HTR-8/SVneo (cell line): ENCODE data around the gene EPHB2.

Experiments
- DNase-seq: peaks from one replicate; pipeline ENCODE4 v3.0.0; 2011; ENCODE audit warnings: low spot score, mixed read lengths; ENCODE audit not compliant: insufficient read length
- FAIRE-seq: peaks from 2 replicates; lab custom pipeline; 2011; peaks lifted over from hg19 to GRCh38; lab: Jason Lieb, UNC

The EPHB2 gene

DNA sequence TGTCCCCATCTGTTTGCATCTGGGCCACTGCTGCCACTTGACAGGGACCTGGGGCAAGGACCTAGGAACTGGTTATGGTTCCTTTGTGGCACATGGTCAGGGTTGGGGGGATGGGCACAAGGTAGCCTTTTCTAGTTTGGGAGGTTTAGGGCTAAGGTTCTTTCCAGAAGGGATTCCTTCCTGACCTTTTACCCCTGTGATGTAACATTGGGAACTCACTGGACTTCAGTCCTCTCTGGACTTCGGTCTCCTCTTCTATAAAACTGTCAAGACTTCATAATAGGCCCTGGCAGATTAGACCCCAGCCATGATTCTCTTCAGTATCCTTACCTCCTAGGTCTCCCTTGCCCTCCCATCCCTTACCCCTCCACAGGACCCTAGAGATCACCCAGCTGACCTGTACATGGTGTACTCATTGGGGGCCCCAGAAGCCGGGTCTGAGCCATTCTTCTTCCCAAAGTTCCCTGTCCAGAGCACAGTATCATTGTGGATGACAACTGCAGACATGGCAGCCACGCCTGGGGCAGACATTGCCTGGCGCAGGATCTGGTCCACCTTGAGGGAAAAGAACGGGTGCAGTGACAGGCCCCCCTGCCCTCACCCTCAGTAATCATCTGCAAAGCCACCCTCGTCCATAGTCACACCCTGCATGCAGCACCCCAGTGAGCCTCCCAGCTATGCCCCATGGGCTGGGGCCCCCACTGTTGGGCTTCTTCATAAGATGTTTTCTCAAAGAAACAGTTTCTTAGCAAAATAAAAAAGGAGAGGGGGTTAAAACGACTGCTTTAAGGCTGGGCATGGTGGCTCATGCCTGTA lies 249.1 kb downstream of the EPHB2 start:
- FAIRE-seq (no peak), DNase-seq (no peak)

DNA sequence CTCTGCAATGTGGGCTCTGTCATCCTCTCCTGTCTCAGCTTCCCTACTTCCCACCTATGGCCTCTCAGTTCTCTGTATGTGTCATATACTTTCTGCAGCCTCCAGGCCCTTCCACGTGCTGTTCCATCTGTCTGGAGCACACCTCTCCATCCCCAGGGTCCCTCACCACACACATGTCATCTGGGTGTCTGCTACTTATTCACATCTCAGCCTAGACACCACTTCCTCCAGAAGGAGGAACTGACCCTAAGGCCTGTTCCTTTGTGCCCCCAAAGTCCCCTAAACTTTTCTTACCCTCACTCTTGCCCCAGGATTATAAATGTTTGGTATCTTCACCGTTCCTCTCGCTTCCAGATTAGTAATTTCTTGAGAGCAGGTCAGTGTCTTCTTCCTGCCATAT lies 251.9 kb downstream of the EPHB2 start:
- DNase-seq (no peak), FAIRE-seq (no peak)

DNA sequence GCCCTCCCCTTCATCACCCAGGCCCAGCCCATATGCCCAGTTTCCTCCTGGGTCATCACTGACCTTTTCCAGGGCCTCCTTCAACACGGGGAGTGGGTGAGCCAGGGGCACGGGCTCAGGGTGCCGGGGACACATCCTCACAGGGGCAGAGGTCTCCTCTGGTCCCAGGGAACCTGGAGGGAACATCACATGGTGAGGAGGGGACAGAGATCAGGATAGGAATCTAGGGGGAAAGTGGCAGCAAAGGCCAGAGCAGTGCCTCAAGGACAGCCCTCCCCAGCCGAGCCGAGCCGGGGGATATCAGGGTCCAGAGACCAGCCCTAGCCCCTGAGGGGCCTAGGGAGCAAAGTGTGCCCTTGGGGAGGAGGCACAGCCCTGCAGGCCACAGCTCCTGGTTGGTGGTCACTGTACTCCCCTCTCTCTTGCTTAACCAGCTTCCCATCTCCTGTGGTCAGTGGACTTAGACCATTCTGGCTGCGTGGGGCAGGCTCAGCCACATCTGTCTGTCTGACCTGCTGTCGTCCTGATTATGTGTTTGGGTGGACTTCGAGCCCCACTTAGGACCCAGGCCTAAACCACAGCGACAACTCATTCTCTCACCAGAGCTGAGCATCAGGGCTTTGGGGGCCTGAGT lies 252.5 kb downstream of the EPHB2 start:
- FAIRE-seq (no peak), DNase-seq (no peak)

DNA sequence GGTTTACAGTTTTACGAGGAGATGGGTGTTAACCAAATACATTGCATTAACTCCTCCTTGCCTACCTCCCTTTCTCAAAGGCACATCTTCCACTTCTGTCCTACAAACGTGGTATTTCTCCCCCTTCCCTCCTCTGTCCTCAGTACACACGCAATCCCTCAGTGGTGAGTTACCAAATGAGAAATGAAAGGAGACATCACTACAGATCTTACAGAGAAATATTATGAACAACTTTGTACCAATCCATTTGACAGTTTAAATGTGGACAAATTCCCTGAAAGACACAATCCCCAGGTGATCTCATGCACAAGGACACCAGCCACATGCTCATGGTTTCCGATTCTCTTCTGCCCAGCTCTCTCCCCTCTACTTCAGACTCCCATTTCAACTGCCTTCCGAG lies 255.7 kb downstream of the EPHB2 start:
- DNase-seq (no peak), FAIRE-seq (no peak)

DNA sequence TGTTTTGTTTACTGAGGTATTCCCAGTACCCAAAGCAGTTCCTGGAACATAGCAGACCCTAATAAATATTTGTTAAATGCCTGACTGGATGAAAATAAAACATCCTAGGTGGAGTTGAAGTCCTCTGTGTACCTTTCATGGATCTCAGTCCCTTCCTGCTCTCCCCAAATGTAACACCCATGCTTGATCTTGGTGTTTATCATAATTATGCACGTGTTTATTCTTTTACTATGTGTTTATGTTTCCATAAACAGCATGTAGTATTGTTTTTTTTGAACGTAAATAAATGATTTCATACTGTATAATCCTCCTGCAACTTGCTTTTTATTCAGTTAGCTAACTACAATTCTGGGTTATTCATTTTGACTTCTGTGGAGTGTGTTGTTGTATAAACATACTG lies 257.2 kb downstream of the EPHB2 start:
- no peak for FAIRE-seq
- DNase-seq, result no peak

DNA sequence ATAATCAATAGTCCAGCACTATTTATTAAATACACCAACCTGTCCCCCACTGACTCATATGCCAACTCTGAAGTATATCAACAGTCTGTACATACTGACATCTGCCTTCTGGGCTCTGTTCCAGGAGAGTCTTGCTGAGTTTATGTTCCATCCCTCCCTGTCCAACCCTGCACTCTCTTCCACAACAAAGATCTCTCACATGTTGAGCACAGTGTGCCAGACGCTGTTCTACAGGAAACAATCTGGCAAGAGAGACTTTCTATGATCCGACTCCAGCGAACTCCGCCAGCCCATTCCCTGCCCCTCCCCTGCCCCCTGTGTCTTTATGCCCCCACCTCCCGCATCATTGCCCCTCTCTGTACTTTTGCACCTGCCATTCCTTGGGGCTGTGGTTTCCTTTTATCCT lies 258.7 kb downstream of the EPHB2 start:
- DNase-seq (peak; percentile 27), FAIRE-seq (no peak)

DNA sequence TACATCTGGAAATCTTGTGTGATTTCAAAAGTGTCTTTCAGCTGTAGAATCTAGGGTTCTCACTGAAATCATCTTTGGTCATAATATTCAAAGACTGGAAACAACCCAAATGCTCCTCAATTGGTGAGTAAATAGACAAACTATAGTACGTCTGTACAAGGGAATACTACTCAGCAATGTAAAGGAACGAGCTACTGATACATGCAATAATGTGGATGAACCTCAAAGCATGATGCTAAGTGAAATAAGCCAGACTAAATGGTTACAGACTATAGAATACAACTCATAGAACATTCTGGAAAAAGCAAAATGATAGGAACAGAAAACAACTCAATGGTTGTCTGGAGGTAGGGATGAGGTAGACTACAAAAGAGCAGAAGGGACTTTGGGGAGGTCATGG lies 259.5 kb downstream of the EPHB2 start:
- no peak for FAIRE-seq

More for the DNA sequence above, 259.5 kb downstream of the EPHB2 start:
- DNase-seq, result no peak
